H9 (cell line): ENCODE measurements around the gene LRFN2. TPM values are rescaled to one million over a fixed set of nuclear protein-coding genes. Genes with fewer than 3 reads are reported as not detected.

Experiments used
- DNase-seq: peaks from one replicate; pipeline ENCODE4 v3.0.0-alpha.2; 2017
- H2AFZ ChIP-seq: one replicate; pipeline ENCODE4 v1.6.1; 2013; ENCODE audit warnings: mild to moderate bottlenecking, low read length, control low read depth, moderate library complexity
- H2AK5ac ChIP-seq: 2 replicates; pipeline ENCODE4 v1.6.1; 2013; ENCODE audit warnings: low read length, control low read depth, mixed read lengths; ENCODE audit not compliant: insufficient read length
- H2BK120ac ChIP-seq: one replicate; pipeline ENCODE4 v1.6.1; 2013; ENCODE audit warnings: low read depth, mild to moderate bottlenecking, low read length, control low read depth, inconsistent platforms; ENCODE audit not compliant: poor library complexity, severe bottlenecking
- H2BK12ac ChIP-seq: 2 replicates; pipeline ENCODE4 v1.6.1; 2013; ENCODE audit warnings: low read length, control low read depth, mixed read lengths, low read depth; ENCODE audit not compliant: insufficient read length
- H2BK15ac ChIP-seq: 2 replicates; pipeline ENCODE4 v1.6.1; 2013; ENCODE audit warnings: low read depth, low read length, control low read depth
- H2BK20ac ChIP-seq: one replicate; pipeline ENCODE4 v1.6.1; 2013; ENCODE audit warnings: low read depth, mild to moderate bottlenecking, low read length, control low read depth, inconsistent platforms; ENCODE audit not compliant: poor library complexity, severe bottlenecking
- H2BK5ac ChIP-seq: 2 replicates; pipeline ENCODE4 v1.6.1; 2013; ENCODE audit warnings: low read length, control low read depth, mixed read lengths; ENCODE audit not compliant: insufficient read length
- H3K14ac ChIP-seq: 2 replicates; pipeline ENCODE4 v1.6.1; 2013; ENCODE audit warnings: low read length, control low read depth; ENCODE audit not compliant: insufficient read depth
- H3K18ac ChIP-seq: 2 replicates; pipeline ENCODE4 v1.6.1; 2013; ENCODE audit warnings: low read depth, mild to moderate bottlenecking, mixed read lengths, low read length, control low read depth; ENCODE audit not compliant: insufficient read length
- H3K23ac ChIP-seq: 2 replicates; pipeline ENCODE4 v1.6.1; 2013; ENCODE audit warnings: low read length, control low read depth, mixed read lengths, low read depth; ENCODE audit not compliant: insufficient read length
- H3K23me2 ChIP-seq: 2 replicates; pipeline ENCODE4 v1.6.1; 2013; ENCODE audit warnings: low read depth, mild to moderate bottlenecking, mixed read lengths, low read length, control low read depth; ENCODE audit not compliant: insufficient read length, poor library complexity, severe bottlenecking
- H3K27ac ChIP-seq: 2 replicates; pipeline ENCODE4 v1.5.1; 2013; ENCODE audit warnings: low read length, control low read depth, mixed read lengths, low read depth; ENCODE audit not compliant: insufficient read length
- H3K27me3 ChIP-seq: 2 replicates; pipeline ENCODE4 v1.6.1; 2013; ENCODE audit warnings: low read length, control low read depth, inconsistent platforms; ENCODE audit not compliant: insufficient read depth
- H3K4ac ChIP-seq: 2 replicates; pipeline ENCODE4 v1.6.1; 2013; ENCODE audit warnings: low read depth, mild to moderate bottlenecking, control low read depth, inconsistent platforms, low read length, moderate library complexity
- H3K4me1 ChIP-seq: 2 replicates; pipeline ENCODE4 v1.6.1; 2013; ENCODE audit warnings: low read length, control low read depth, inconsistent platforms; ENCODE audit not compliant: insufficient read depth
- H3K4me2 ChIP-seq: 2 replicates; pipeline ENCODE4 v1.6.1; 2013; ENCODE audit warnings: low read length, control low read depth, mixed read lengths; ENCODE audit not compliant: insufficient read length, insufficient read depth
- H3K56ac ChIP-seq: 2 replicates; pipeline ENCODE4 v1.6.1; 2013; ENCODE audit warnings: low read depth, mild to moderate bottlenecking, mixed read lengths, low read length, control low read depth; ENCODE audit not compliant: insufficient read length
- H3K79me1 ChIP-seq: 2 replicates; pipeline ENCODE4 v1.6.1; 2013; ENCODE audit warnings: low read depth, mild to moderate bottlenecking, moderate library complexity, low read length, control low read depth, inconsistent platforms; ENCODE audit not compliant: insufficient read depth, poor library complexity, severe bottlenecking
- H3K79me2 ChIP-seq: 2 replicates; pipeline ENCODE4 v1.6.1; 2013; ENCODE audit warnings: low read length, control low read depth, inconsistent platforms; ENCODE audit not compliant: insufficient read depth
- H3K9ac ChIP-seq: 2 replicates; pipeline ENCODE4 v1.6.1; 2013; ENCODE audit warnings: low read length, control low read depth, mixed read lengths; ENCODE audit not compliant: insufficient read length; ENCODE audit errors: extremely low read depth
- H3K9me3 ChIP-seq: one replicate; pipeline ENCODE4 v1.6.1; 2013; ENCODE audit warnings: low read depth, low read length, inconsistent platforms; ENCODE audit not compliant: control insufficient read depth
- H3T11ph ChIP-seq: one replicate; pipeline ENCODE4 v1.6.1; 2013; ENCODE audit warnings: mild to moderate bottlenecking, low read length, control low read depth, inconsistent platforms
- H4K20me1 ChIP-seq: one replicate; pipeline ENCODE4 v1.6.1; 2013; ENCODE audit not compliant: control insufficient read depth, insufficient read length, insufficient read depth
- H4K5ac ChIP-seq: 2 replicates; pipeline ENCODE4 v1.6.1; 2013; ENCODE audit warnings: low read depth, mild to moderate bottlenecking, mixed read lengths, low read length, control low read depth; ENCODE audit not compliant: insufficient read length
- H4K8ac ChIP-seq: replicated peaks from 2 replicates; pipeline ENCODE4 v1.6.1; 2013; ENCODE audit warnings: low read length, control low read depth, mixed read lengths, low read depth; ENCODE audit not compliant: insufficient read length
- H4K91ac ChIP-seq: 2 replicates; pipeline ENCODE4 v1.6.1; 2013; ENCODE audit warnings: low read depth, mild to moderate bottlenecking, moderate library complexity, mixed read lengths, low read length, control low read depth; ENCODE audit not compliant: insufficient read length
- H3K27ac Mint-ChIP-seq, 3 experiments: 2 replicates in 2 of 3; 3 replicates in 1 of 3; pipeline ENCODE4 v1.8.0; 2020 to 2021; ENCODE audit warnings: mixed read lengths in 3 of 3, mild to moderate bottlenecking in 1 of 3, moderate library complexity in 1 of 3
- H3K27me3 Mint-ChIP-seq: 2 replicates; pipeline ENCODE4 v1.8.0; 2021; ENCODE audit warnings: low read depth, mild to moderate bottlenecking, moderate library complexity, mixed read lengths
- H3K36me3 Mint-ChIP-seq, 3 experiments: 2 replicates in 2 of 3; 3 replicates in 1 of 3; pipeline ENCODE4 v1.8.0; 2020 to 2021; ENCODE audit warnings: low read depth in 3 of 3, mixed read lengths in 3 of 3; ENCODE audit not compliant: insufficient read depth in 1 of 3
- H3K4me1 Mint-ChIP-seq, 2 experiments: 2 replicates each; pipeline ENCODE4 v1.8.0; 2020; ENCODE audit warnings: mixed read lengths in 2 of 2
- H3K4me3 Mint-ChIP-seq, 2 experiments: 2 replicates in 1 of 2; 3 replicates in 1 of 2; pipeline ENCODE4 v1.8.0; 2020 to 2021; ENCODE audit warnings: mild to moderate bottlenecking in 2 of 2, mixed read lengths in 2 of 2, moderate library complexity in 1 of 2
- H3K9me3 Mint-ChIP-seq, 2 experiments: 2 replicates in 1 of 2; 3 replicates in 1 of 2; pipeline ENCODE4 v1.8.0; 2020; ENCODE audit warnings: mild to moderate bottlenecking in 2 of 2, mixed read lengths in 2 of 2, moderate library complexity in 1 of 2
- WGBS: extraction: QIAGEN DNeasy Blood & Tissue Kit; methylation state at CpG from one replicate; pipeline ENCODE4 v1.1.7; 2013; ENCODE audit warnings: missing lambda C conversion rate, low lambda C conversion rate, mixed read lengths; ENCODE audit not compliant: insufficient read length; ENCODE audit errors: extremely low coverage; 5-methylcytosine and 5-hydroxymethylcytosine counted together
- total RNA-seq: library from RNA; stranded (reverse); gene quantifications from 2 replicates; pipeline ENCODE4 v1.2.1, GENCODE V29; 2021
- TF ChIP-seq, protein P1 (sequence below): fragments of 200-600 bp; sonication (generic); conservative IDR thresholded peaks from 3 replicates; pipeline ENCODE4 v1.8.0; 2021; ENCODE audit warnings: antibody characterized with exemption, mild to moderate bottlenecking

LRFN2 gene
- total RNA-seq, 1 experiment from 2014 or later = 0.11 TPM

- Mint-ChIP-seq H3K9me3 (peaks cover 0 to 3% of the 10 kb centered on the region in 2 experiments; a peak in 1 of 5 replicates), H3K4me1 (peaks cover 51 to 52% of the 10 kb centered on the region in 2 experiments), H3K27me3 (no peaks in the 10 kb centered on the region), H3K36me3 (0 out of 7 replicates have a peak, but pooled peaks cover 0 to 5% (median 0%) of the 10 kb centered on the region in 3 experiments), H3K4me3 (peak overlapping the region in 1 of 2 experiments; percentile 25; a peak in 1 of 5 replicates), H3K27ac (peak overlapping the region in 2 of 3 experiments; percentile 56 to 63; a peak in 3 of 7 replicates)
- no peak overlapping the region for H3K4me2 ChIP-seq
- H3K4ac ChIP-seq = no peak overlapping the region
- WGBS = no CpG with 5 or more reads among the region's 2 CpGs
- no peak overlapping the region for H2BK12ac ChIP-seq
- no peak overlapping the region for H3K9ac ChIP-seq
- H4K5ac ChIP-seq = no peak overlapping the region
- H3K4me1 ChIP-seq = peaks cover 20% of the 10 kb centered on the region
- no peak overlapping the region for H3K18ac ChIP-seq
- H2BK5ac ChIP-seq = no peak overlapping the region
- no peak overlapping the region for H2BK20ac ChIP-seq
- no peak overlapping the region for H3K23ac ChIP-seq
- TF ChIP-seq, protein P1, sequence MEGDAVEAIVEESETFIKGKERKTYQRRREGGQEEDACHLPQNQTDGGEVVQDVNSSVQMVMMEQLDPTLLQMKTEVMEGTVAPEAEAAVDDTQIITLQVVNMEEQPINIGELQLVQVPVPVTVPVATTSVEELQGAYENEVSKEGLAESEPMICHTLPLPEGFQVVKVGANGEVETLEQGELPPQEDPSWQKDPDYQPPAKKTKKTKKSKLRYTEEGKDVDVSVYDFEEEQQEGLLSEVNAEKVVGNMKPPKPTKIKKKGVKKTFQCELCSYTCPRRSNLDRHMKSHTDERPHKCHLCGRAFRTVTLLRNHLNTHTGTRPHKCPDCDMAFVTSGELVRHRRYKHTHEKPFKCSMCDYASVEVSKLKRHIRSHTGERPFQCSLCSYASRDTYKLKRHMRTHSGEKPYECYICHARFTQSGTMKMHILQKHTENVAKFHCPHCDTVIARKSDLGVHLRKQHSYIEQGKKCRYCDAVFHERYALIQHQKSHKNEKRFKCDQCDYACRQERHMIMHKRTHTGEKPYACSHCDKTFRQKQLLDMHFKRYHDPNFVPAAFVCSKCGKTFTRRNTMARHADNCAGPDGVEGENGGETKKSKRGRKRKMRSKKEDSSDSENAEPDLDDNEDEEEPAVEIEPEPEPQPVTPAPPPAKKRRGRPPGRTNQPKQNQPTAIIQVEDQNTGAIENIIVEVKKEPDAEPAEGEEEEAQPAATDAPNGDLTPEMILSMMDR = no peak
- H3K9me3 ChIP-seq = no peaks in the 10 kb centered on the region
- H4K8ac ChIP-seq = no peak overlapping the region
- no peak overlapping the region for H2BK120ac ChIP-seq
- H3K14ac ChIP-seq = no peak overlapping the region
- H3K79me2 ChIP-seq = no peaks in the 10 kb centered on the region
- no peaks in the 10 kb centered on the region for H4K20me1 ChIP-seq
- H4K91ac ChIP-seq = no peak overlapping the region
- no peak overlapping the region for H2AFZ ChIP-seq
- no peak overlapping the region for H3K27ac ChIP-seq
- no peak overlapping the region for H2BK15ac ChIP-seq
- no peaks in the 10 kb centered on the region for H3K27me3 ChIP-seq
- H3T11ph ChIP-seq = no peak overlapping the region
- H3K56ac ChIP-seq = no peak overlapping the region
- DNase-seq = peak; percentile 94
- no peak overlapping the region for H2AK5ac ChIP-seq
- H3K23me2 ChIP-seq = no peaks in the 10 kb centered on the region
- H3K79me1 ChIP-seq = no peaks in the 10 kb centered on the region
Observed at GRCh38 chr6:40359808-40360207, 227.4 kb downstream of the LRFN2 start.
